Esophagus squamous epithelium (tissue), 4 donors: ENCODE data around the gene LRP1B.

Experiments used
- POLR2A ChIP-seq, 4 donors: fragments of 450-650 bp; IDR thresholded peaks; one replicate each; pipeline ENCODE4 v1.6.1; 2017; ENCODE audit warnings: antibody characterized with exemption in 4 of 4, mild to moderate bottlenecking in 4 of 4, moderate library complexity in 3 of 4
- TF ChIP-seq, protein P1 (sequence below), 6 experiments: fragments of 450-650 bp in 4 of 6; fragments of 200-600 bp in 2 of 6; sonication (generic) in 2 of 6; IDR thresholded peaks; one replicate each; pipeline ENCODE4 v1.5.1; 2016 to 2019; ENCODE audit warnings: antibody characterized with exemption in 6 of 6, mild to moderate bottlenecking in 4 of 6, moderate library complexity in 4 of 6

DNA sequence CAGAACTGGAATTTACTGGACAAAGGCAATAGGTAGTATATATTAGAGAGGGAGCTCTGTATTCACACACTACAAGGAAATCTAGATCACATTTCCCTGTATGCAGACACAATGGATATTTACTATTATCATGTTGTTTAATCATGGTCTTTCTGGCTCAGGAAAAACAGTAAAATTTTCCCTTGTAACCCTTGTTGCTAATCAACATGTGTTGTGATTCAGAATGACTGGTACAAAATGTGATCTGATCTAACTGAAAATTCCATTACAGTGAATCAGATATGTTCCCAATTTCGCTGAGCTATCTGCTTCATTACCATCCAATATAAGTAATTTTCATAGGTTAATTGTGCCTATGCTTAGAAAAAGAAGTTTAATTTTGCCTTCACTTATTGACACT is 1109.7 kb downstream of the LRP1B start:
- TF ChIP-seq, protein P1, sequence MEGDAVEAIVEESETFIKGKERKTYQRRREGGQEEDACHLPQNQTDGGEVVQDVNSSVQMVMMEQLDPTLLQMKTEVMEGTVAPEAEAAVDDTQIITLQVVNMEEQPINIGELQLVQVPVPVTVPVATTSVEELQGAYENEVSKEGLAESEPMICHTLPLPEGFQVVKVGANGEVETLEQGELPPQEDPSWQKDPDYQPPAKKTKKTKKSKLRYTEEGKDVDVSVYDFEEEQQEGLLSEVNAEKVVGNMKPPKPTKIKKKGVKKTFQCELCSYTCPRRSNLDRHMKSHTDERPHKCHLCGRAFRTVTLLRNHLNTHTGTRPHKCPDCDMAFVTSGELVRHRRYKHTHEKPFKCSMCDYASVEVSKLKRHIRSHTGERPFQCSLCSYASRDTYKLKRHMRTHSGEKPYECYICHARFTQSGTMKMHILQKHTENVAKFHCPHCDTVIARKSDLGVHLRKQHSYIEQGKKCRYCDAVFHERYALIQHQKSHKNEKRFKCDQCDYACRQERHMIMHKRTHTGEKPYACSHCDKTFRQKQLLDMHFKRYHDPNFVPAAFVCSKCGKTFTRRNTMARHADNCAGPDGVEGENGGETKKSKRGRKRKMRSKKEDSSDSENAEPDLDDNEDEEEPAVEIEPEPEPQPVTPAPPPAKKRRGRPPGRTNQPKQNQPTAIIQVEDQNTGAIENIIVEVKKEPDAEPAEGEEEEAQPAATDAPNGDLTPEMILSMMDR (IDR thresholded peaks at IDR 0.05) = no peak
- no peak for TF ChIP-seq POLR2A (IDR thresholded peaks at IDR 0.05)
